ENCODE measurements around the gene GLIS1.

The GLIS1 gene

GRCh38 chr1:53587252-53587988 lies 151.5 kb downstream of the GLIS1 start:
- TF ChIP-seq ZFX (IDR thresholded peaks at IDR 0.05) (no peak), CTCF (conservative IDR thresholded peaks at IDR 0.05) (no peak)

GRCh38 chr1:53586765-53587164 lies 152.2 kb downstream of the GLIS1 start:
- TF ChIP-seq CTCF (conservative IDR thresholded peaks at IDR 0.05) (no peak), ZFX (IDR thresholded peaks at IDR 0.05) (no peak)

More at GRCh38 chr1:53587252-53587988, 151.5 kb downstream of the GLIS1 start:
- no peak overlapping the region for H3K27ac ChIP-seq

GRCh38 chr1:53585565-53585964 lies 153.4 kb downstream of the GLIS1 start:
- no peak for TF ChIP-seq ZFX (IDR thresholded peaks at IDR 0.05)
- TF ChIP-seq CTCF (conservative IDR thresholded peaks at IDR 0.05), result no peak
- no peak overlapping the region for H3K27ac ChIP-seq

More at GRCh38 chr1:53586765-53587164, 152.2 kb downstream of the GLIS1 start:
- no peak overlapping the region for H3K27ac ChIP-seq

DNA sequence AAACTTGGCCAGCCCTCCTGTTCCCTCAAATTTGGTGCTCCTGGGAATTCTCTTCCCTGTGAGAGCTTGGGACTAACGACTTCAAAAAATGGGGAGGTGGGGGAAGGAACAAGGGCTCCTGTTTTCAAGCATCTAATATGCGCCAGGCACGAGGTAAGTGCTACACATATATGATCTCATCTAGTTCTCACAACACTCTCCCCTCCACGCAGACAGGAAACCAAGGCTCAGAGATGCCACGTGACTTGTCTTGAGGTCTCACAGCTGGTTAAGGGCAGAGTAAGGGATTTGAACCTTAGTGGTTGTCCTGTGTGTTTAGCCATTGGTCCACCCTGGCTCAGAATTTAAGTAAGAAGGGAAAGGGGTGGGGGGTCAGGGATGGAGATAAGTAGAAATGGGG lies 153.8 kb downstream of the GLIS1 start:
- H3K27ac ChIP-seq, result no peak overlapping the region
- TF ChIP-seq ZFX (IDR thresholded peaks at IDR 0.05) (no peak), CTCF (conservative IDR thresholded peaks at IDR 0.05) (no peak)

- TF ChIP-seq ZFX (IDR thresholded peaks at IDR 0.05), result no peak
- TF ChIP-seq CTCF (conservative IDR thresholded peaks at IDR 0.05), result no peak
- H3K27ac ChIP-seq, result no peak overlapping the region
Measured at GRCh38 chr1:53584777-53585107, 154.2 kb downstream of the GLIS1 start.

DNA sequence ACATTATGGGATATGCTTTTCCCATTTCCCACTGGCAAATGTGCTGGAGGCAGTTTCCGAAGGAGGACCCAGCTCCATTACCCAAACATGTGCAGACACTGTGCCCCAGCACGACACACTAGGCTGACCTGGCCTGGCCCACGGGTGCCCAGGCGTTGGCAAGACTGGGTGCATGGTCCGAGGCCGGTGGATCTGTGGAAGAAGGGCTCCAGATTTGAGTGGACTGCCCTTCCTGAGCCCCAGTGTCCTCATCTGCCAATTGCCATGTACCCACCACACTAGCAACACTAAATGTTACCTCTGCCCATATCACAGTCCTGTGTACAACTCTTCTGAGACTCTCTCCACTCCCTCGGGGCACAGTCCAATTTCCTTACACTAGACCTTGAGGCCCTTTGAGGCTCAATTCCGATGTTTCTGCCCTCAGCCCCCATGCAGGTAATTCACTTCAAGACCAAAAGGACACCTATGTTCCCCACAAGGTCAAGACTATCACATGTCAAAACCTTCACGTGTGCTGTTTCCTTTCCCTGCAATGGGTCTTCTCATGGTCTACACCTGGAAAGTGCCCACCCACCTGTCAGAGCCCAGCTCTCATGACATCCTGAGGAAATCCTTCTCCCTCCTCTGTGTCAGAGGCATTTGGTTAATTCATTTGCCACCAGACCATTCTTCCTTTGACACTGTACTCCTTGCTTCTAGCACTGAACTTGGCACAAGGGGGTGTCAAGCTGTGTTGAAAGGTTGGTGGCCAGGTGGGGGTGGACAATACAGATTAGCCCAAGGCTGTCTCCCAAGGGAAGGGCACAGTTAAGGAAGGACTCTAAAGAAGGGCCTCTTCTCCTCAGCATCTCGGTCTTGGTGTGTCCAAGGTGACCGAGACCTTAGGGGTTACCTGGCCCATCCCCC lies 154.8 kb downstream of the GLIS1 start:
- TF ChIP-seq CTCF (conservative IDR thresholded peaks at IDR 0.05) (no peak), ZFX (IDR thresholded peaks at IDR 0.05) (no peak)
- no peak overlapping the region for H3K27ac ChIP-seq
